ENCODE measurements around the gene PLA1A.

The PLA1A gene

DNA sequence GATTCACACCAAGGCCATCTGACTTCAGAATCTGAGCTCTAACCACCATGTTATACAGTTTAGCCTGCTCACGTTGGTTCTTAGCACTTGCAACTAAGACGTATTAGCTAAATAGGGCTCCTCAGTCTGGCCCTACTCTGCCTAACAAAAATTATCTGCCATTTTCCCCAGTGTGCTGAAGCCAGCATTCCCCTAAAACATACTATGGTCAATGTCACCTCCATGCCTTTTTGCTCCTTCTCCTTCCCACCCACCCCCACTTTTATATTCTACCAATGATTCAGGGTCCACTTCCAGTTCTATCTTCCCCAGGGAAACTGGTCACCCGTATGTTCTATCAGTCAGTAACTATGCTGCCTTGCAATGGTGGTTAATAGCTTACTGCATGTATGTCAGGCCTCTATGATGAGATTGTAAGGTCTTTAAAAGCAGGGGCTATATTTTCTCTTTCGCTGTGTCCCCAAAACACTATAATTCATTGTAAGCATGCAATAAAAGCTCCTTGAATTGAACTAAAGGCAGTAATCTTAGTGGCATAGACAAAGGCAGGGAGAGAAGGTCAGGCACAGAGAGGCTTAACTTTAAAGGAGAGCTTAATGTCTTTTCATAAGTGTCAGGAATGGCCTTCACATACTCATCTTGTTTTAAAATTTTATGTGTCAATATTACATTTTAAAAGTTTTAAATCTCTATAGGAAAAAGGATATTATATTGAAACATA, 39.4 kb downstream of the PLA1A start:
- no peak for DNase-seq (ENCODE audit: low spot score)
- FAIRE-seq = no peak

- FAIRE-seq (no peak), DNase-seq (ENCODE audit: low spot score) (peak; percentile 72)
Measured at GRCh38 chr3:119637679-119638477, 40.2 kb downstream of the PLA1A start.

DNA sequence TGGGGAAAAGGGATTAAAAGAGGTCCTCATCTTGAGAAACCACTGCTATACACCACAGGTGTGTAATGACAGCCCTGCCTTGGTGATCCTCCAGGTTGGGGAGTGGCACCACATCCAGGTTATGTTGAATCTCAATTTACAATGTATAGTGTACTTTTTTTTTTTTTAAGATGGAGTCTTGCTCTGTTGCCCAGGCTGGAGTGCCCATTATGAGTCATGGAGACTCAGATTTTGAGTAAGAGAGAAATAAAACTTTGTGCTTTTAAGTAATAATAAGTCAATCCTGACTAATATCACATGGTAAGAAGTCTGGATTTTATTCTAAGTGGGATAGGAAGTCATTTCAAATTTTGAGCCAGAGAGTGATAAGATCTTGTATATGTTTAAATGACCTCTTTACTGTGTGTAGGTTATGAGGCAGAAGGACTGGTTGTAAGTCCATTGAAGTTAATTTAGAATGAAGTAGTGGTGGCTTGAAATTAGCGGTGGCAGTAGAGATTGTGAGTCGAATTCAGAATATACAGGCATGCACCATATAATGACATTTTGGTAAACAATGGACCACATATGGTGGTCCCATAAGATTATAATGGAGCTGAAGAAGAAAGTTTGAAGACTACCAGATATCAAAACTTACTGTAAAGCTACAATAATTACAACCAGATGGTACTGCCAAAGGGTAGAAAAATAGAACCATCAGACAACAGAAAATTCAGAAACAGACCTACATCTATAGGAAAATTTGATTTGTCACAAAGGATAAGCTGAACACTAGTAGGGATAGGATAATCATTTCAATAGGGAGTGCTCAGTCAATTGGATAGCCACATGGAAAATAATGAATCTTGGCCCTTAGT, 42.0 kb downstream of the PLA1A start:
- no peak for DNase-seq (ENCODE audit: low spot score)
- FAIRE-seq = no peak

GRCh38 chr3:119641416-119641815, 43.7 kb downstream of the PLA1A start:
- no peak for DNase-seq (ENCODE audit: low spot score)
- no peak for FAIRE-seq

DNA sequence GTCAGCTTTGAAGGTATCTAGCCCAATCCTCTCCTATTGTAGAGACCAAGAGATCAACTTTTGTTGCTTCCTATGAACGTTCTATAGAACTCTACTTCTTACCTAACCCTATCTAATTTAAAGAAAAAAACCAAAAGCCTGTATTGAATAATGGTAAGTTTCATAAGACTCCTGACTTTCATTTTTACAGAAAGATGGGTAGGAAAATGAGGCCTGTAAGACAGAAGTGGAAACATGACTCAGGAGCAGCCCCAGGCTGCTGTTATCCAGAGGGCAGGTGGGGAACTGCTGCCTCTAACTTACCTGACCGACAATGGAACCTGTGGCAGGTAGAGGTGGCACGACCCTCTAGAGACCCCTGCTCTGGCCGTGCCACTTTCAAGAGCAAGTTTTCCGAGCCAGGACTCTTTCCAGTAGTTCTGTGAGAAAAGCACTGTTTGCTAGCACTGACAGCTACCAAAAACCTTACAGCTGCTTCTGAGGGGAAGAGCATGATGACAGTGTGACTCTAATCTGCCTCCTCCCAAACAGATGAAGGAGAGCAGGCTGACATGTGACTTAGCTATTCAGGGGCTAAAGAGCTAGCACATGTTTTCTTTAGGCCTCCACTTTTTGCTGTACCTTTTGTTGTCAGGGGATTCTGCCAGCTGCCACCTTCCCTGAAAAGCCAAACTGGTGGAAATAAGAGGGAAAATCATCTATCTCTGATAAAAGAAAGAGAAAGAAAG, 45.2 kb downstream of the PLA1A start:
- FAIRE-seq = no peak
- no peak for DNase-seq (ENCODE audit: low spot score)

DNA sequence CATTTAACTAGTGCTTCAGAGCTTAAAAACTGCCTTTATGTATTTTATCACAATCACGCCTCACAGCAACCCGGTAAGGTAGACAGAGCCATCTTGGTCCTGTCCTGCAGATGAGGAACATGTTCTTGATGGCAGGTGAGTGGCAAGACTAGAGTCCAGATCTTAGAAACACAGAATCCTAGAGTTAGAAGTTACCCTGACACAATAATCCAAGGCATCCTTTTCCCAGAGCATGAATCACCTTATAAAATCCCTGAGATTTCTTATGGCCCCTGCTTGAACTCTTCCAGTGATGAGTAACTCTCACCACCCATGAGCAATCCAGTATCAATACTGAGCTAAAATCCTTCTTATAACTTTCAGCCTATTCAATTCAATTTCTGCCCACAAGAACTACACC, 45.8 kb downstream of the PLA1A start:
- peak; percentile 72 for DNase-seq (ENCODE audit: low spot score)
- no peak for FAIRE-seq

DNA sequence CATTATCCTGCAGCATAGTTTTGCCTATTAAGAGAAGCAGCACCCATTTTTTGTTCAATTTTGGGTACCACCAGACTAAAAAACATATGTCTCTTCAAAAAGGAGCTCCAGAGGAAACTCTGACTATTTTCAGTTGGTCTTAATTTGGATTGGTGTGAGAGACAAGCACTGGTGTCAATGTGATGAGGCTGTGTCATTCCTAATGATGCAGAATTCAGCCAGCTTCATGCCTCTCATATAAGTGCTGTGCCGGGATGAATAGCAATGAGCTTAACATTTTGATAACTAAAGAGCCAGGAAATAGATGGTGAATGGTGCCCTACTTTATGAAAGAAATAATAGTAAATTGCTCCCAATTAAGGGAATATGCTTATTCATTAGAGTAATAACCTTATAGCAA, 46.8 kb downstream of the PLA1A start:
- no peak for DNase-seq (ENCODE audit: low spot score)
- FAIRE-seq = no peak

GRCh38 chr3:119645813-119646212, 48.1 kb downstream of the PLA1A start:
- no peak for FAIRE-seq
- no peak for DNase-seq (ENCODE audit: low spot score)

- FAIRE-seq = no peak
Measured at GRCh38 chr3:119647171-119647570, 49.5 kb downstream of the PLA1A start.

GRCh38 chr3:119647843-119648575, 50.3 kb downstream of the PLA1A start:
- DNase-seq (ENCODE audit: low spot score) = no peak
- FAIRE-seq = no peak

More at GRCh38 chr3:119647171-119647570, 49.5 kb downstream of the PLA1A start:
- DNase-seq (ENCODE audit: low spot score) = no peak

- DNase-seq (ENCODE audit: low spot score) = no peak
- FAIRE-seq = no peak
Measured at GRCh38 chr3:119649761-119650160, 52.1 kb downstream of the PLA1A start.

- DNase-seq (ENCODE audit: low spot score) = no peak
- peak; percentile 9 for FAIRE-seq
Measured at GRCh38 chr3:119652306-119653033, 54.8 kb downstream of the PLA1A start.

- DNase-seq (ENCODE audit: low spot score) = no peak
- FAIRE-seq = no peak
Measured at GRCh38 chr3:119653876-119654275, 56.2 kb downstream of the PLA1A start.

DNA sequence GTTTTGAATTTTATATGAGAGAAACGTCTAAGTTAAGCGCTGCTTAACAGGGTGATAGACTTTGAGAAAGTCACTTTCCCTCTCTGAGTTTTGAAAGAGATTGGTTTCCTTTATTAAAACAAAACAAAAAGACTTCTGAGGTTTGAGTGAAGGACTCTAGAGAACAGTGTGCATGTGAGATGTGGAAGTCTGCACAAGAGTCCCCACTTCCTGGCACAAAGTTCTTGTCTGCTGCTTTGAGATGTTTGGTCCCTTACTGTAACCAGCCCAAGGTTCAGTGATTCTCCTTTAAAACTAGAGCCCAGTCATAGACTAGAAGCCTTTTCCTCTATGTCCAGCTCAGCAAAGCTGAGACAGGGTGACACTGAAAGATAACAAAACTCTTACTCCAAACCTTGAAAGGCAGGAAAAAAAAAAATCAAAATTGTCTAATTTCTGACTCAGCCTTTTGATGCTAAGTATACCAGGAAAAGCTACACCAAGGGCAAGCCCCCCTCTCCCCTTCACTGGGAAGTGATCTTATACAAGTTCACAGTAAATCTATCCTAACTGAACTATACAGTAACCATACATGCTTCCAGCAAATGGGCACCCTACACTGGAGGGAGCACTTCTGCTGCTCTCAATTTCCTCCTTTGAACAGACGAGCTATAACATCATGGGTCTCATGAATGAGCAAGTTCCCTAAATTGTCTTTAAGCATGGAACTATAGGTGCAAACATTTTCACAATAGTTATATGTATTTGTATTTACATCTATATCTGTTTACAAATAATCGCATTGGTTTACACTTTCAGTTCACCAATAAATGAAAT, 60.4 kb downstream of the PLA1A start:
- DNase-seq (ENCODE audit: low spot score) (no peak), FAIRE-seq (no peak)

DNA sequence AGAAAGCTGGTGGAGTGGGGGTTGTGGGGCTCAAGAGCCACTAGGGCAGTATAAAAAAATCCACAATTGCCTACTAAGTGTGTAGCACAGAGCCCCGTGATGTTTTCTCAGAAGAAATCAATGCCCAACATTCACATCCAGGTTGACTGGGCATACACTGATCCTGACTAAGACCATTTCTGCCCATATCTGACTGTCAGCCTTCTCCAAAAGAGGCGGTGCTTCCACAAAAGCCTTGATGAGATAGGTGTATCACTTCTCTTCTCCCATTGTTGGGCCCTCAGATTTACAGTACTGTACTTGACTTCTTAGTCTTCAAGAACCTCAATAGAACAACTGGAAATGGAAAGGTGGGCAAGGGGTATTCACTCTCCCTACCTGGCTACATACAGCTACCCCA, 61.3 kb downstream of the PLA1A start:
- DNase-seq (ENCODE audit: low spot score) (no peak), FAIRE-seq (no peak)

DNA sequence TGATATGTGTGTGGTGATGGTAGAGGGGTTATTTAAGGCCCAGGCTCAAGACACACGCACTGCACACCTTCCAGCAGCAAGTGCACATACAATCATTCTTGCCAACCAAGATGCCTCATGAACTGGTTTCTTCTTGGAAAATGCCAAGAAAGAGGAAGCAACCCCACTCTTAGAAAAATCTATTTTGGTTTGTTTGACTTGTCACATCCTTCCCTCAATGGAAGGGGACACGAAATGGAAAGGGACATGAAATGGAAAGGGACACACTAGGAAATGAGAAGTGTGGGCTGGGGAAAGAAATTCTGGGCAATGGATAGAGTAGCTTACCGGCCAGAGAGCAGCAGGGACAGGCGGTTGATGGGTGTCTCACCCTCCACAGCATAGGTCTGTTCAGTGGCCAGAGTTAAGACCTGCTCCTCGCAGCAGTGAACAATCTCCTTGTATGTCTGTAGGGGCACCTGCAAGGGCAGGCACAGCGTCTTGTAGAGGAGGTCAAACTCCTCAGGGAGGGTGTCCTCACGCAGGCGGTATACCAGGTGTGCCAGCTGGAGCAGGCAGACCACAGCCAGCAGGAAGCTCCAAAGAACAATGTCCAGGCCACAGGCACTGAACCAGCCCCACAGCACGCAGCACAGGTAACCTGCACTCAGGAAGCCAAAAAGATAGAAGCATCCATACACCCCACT, 62.1 kb downstream of the PLA1A start:
- FAIRE-seq (no peak), DNase-seq (ENCODE audit: low spot score) (no peak)

- FAIRE-seq = no peak
- DNase-seq (ENCODE audit: low spot score) = no peak
Measured at GRCh38 chr3:119660474-119661440, 63.1 kb downstream of the PLA1A start, which contains the start of gene POPDC2. TSS of gene POPDC2 (minus strand) at chr3:119660589. CDS start at chr3:119660423, 166 bp downstream.

Measured in urothelium cell line (cell line).